PC-3 (cell line): ENCODE results near the gene MAFB.

Experiments used
- CTCF ChIP-seq: fragments of 300-600 bp; sonication (generic); conservative IDR thresholded peaks from 2 replicates; pipeline ENCODE4 v1.5.1; 2017; ENCODE audit warnings: antibody characterized with exemption, low read depth, mild to moderate bottlenecking, low read length
- EZH2 ChIP-seq: fragments of 300-600 bp; sonication (generic); IDR thresholded peaks from one replicate; pipeline ENCODE4 v1.6.1; 2017; ENCODE audit warnings: antibody characterized with exemption, mild to moderate bottlenecking, low read length; ENCODE audit not compliant: unreplicated experiment
- EZH2phosphoT487 ChIP-seq: fragments of 300-600 bp; sonication (generic); IDR thresholded peaks from 2 replicates; pipeline ENCODE4 v1.6.1; 2018; ENCODE audit warnings: mild to moderate bottlenecking, antibody characterized with exemption, low read length, borderline replicate concordance

- no peak for TF ChIP-seq CTCF
- no peak for TF ChIP-seq EZH2phosphoT487
- no peak for TF ChIP-seq EZH2
These were observed 2.1 kb downstream of the MAFB start for GRCh38 chr20:40686893-40687292.
